ENCODE data around the gene KLHL33.

Gene KLHL33

GRCh38 chr14:20422886-20423285, 13.1 kb downstream of the KLHL33 start:
- TF ChIP-seq TAF1 (IDR thresholded peaks at IDR 0.05; ENCODE audit: borderline replicate concordance, low read depth, low read length) (no peak), POLR2AphosphoS5 (IDR thresholded peaks at IDR 0.05; ENCODE audit: low read depth, low read length) (no peak), POLR2A (IDR thresholded peaks at IDR 0.05; ENCODE audit: low read depth, low read length) (no peak)
- DNase-seq (ENCODE audit: insufficient read length): no peak
- no peak for FAIRE-seq

- DNase-seq (ENCODE audit: insufficient read length) (no peak), FAIRE-seq (peak; percentile 73)
- TF ChIP-seq POLR2A (IDR thresholded peaks at IDR 0.05; ENCODE audit: low read depth, low read length) (no peak), TAF1 (IDR thresholded peaks at IDR 0.05; ENCODE audit: borderline replicate concordance, low read depth, low read length) (no peak), POLR2AphosphoS5 (IDR thresholded peaks at IDR 0.05; ENCODE audit: low read depth, low read length) (no peak)
Observed at GRCh38 chr14:20421267-20421666, 14.7 kb downstream of the KLHL33 start.

GRCh38 chr14:20419419-20419818, 16.5 kb downstream of the KLHL33 start:
- TF ChIP-seq POLR2A (IDR thresholded peaks at IDR 0.05; ENCODE audit: low read depth, low read length) (no peak), TAF1 (IDR thresholded peaks at IDR 0.05; ENCODE audit: borderline replicate concordance, low read depth, low read length) (no peak), POLR2AphosphoS5 (IDR thresholded peaks at IDR 0.05; ENCODE audit: low read depth, low read length) (no peak)
- FAIRE-seq (no peak), DNase-seq (ENCODE audit: insufficient read length) (no peak)

- TF ChIP-seq POLR2AphosphoS5 (IDR thresholded peaks at IDR 0.05; ENCODE audit: low read depth, low read length) (no peak), TAF1 (IDR thresholded peaks at IDR 0.05; ENCODE audit: borderline replicate concordance, low read depth, low read length) (no peak), POLR2A (IDR thresholded peaks at IDR 0.05; ENCODE audit: low read depth, low read length) (no peak)
- FAIRE-seq (no peak), DNase-seq (ENCODE audit: insufficient read length) (no peak)
Observed at GRCh38 chr14:20418501-20418909, 17.5 kb downstream of the KLHL33 start.

GRCh38 chr14:20417250-20418186, 18.4 kb downstream of the KLHL33 start:
- no peak for TF ChIP-seq POLR2AphosphoS5 (IDR thresholded peaks at IDR 0.05; ENCODE audit: low read depth, low read length)
- TF ChIP-seq TAF1 (IDR thresholded peaks at IDR 0.05; ENCODE audit: borderline replicate concordance, low read depth, low read length): no peak
- TF ChIP-seq POLR2A (IDR thresholded peaks at IDR 0.05; ENCODE audit: low read depth, low read length): no peak
- no peak for DNase-seq (ENCODE audit: insufficient read length)
- FAIRE-seq: no peak

GRCh38 chr14:20416223-20416622, 19.7 kb downstream of the KLHL33 start:
- DNase-seq (ENCODE audit: insufficient read length): no peak
- TF ChIP-seq TAF1 (IDR thresholded peaks at IDR 0.05; ENCODE audit: borderline replicate concordance, low read depth, low read length): no peak
- TF ChIP-seq POLR2A (IDR thresholded peaks at IDR 0.05; ENCODE audit: low read depth, low read length): no peak
- no peak for TF ChIP-seq POLR2AphosphoS5 (IDR thresholded peaks at IDR 0.05; ENCODE audit: low read depth, low read length)
- peak; percentile 56 for FAIRE-seq

GRCh38 chr14:20415782-20416206, 20.2 kb downstream of the KLHL33 start:
- FAIRE-seq: no peak
- no peak for DNase-seq (ENCODE audit: insufficient read length)

GRCh38 chr14:20413744-20414082, 22.3 kb downstream of the KLHL33 start:
- FAIRE-seq: peak; percentile 40
- TF ChIP-seq POLR2AphosphoS5 (IDR thresholded peaks at IDR 0.05; ENCODE audit: low read depth, low read length): no peak
- no peak for TF ChIP-seq TAF1 (IDR thresholded peaks at IDR 0.05; ENCODE audit: borderline replicate concordance, low read depth, low read length)
- TF ChIP-seq POLR2A (IDR thresholded peaks at IDR 0.05; ENCODE audit: low read depth, low read length): no peak; the same call in 1 of the 2 replicates
- DNase-seq (ENCODE audit: insufficient read length): no peak

More at GRCh38 chr14:20415782-20416206, 20.2 kb downstream of the KLHL33 start:
- TF ChIP-seq TAF1 (IDR thresholded peaks at IDR 0.05; ENCODE audit: borderline replicate concordance, low read depth, low read length) (no peak), POLR2A (IDR thresholded peaks at IDR 0.05; ENCODE audit: low read depth, low read length) (no peak), POLR2AphosphoS5 (IDR thresholded peaks at IDR 0.05; ENCODE audit: low read depth, low read length) (no peak)

- peak; percentile 78 for TF ChIP-seq POLR2A (IDR thresholded peaks at IDR 0.05; ENCODE audit: low read depth, low read length)
- no peak for TF ChIP-seq POLR2AphosphoS5 (IDR thresholded peaks at IDR 0.05; ENCODE audit: low read depth, low read length)
- TF ChIP-seq TAF1 (IDR thresholded peaks at IDR 0.05; ENCODE audit: borderline replicate concordance, low read depth, low read length): peak; percentile 26; the same call in 1 of the 2 replicates
- FAIRE-seq (peak; percentile 86), DNase-seq (ENCODE audit: insufficient read length) (peak; percentile 59)
Observed at GRCh38 chr14:20412876-20413743, 22.9 kb downstream of the KLHL33 start, which contains the start of gene TEP1. Gene TEP1, minus strand, starts transcription at chr14:20413501. Its CDS starts 5,062 bp downstream, at chr14:20408439.

- TF ChIP-seq POLR2AphosphoS5 (IDR thresholded peaks at IDR 0.05; ENCODE audit: low read depth, low read length): no peak
- no peak for TF ChIP-seq POLR2A (IDR thresholded peaks at IDR 0.05; ENCODE audit: low read depth, low read length)
- FAIRE-seq: peak; percentile 24
- no peak for DNase-seq (ENCODE audit: insufficient read length)
Observed at GRCh38 chr14:20412411-20412810, 23.6 kb downstream of the KLHL33 start.

- DNase-seq (ENCODE audit: insufficient read length): no peak
- no peak for TF ChIP-seq POLR2AphosphoS5 (IDR thresholded peaks at IDR 0.05; ENCODE audit: low read depth, low read length)
- no peak for TF ChIP-seq TAF1 (IDR thresholded peaks at IDR 0.05; ENCODE audit: borderline replicate concordance, low read depth, low read length)
- TF ChIP-seq POLR2A (IDR thresholded peaks at IDR 0.05; ENCODE audit: low read depth, low read length): no peak
- FAIRE-seq: no peak
Observed at GRCh38 chr14:20409226-20409625, 26.7 kb downstream of the KLHL33 start.
